ENCODE results near the gene SNTG2.

SNTG2 gene

GRCh38 chr2:1269812-1270211 is 319.2 kb downstream of the SNTG2 start:
- FAIRE-seq (no peak), DNase-seq (ENCODE audit: low spot score) (no peak)

GRCh38 chr2:1272835-1273234 is 322.2 kb downstream of the SNTG2 start:
- DNase-seq (ENCODE audit: low spot score) (no peak), FAIRE-seq (no peak)

- DNase-seq (ENCODE audit: low spot score) (no peak), FAIRE-seq (no peak)
These were observed 327.0 kb downstream of the SNTG2 start for GRCh38 chr2:1277634-1278033.

GRCh38 chr2:1278125-1278524 is 327.5 kb downstream of the SNTG2 start:
- FAIRE-seq = no peak
- DNase-seq (ENCODE audit: low spot score) = no peak

GRCh38 chr2:1278861-1279260 is 328.2 kb downstream of the SNTG2 start:
- FAIRE-seq = no peak
- DNase-seq (ENCODE audit: low spot score) = no peak

- FAIRE-seq (no peak), DNase-seq (ENCODE audit: low spot score) (no peak)
These were observed 331.9 kb downstream of the SNTG2 start for GRCh38 chr2:1282552-1282951.

GRCh38 chr2:1283020-1283801 is 332.6 kb downstream of the SNTG2 start:
- no peak for FAIRE-seq
- no peak for DNase-seq (ENCODE audit: low spot score)

- FAIRE-seq (no peak), DNase-seq (ENCODE audit: low spot score) (no peak)
These were observed 333.2 kb downstream of the SNTG2 start for GRCh38 chr2:1283871-1284270.

GRCh38 chr2:1286929-1287328 is 336.3 kb downstream of the SNTG2 start:
- DNase-seq (ENCODE audit: low spot score) (no peak), FAIRE-seq (no peak)

GRCh38 chr2:1287427-1287826 is 336.8 kb downstream of the SNTG2 start:
- FAIRE-seq (no peak), DNase-seq (ENCODE audit: low spot score) (no peak)

GRCh38 chr2:1294900-1295299 is 344.3 kb downstream of the SNTG2 start:
- FAIRE-seq (no peak), DNase-seq (ENCODE audit: low spot score) (no peak)

- FAIRE-seq (no peak), DNase-seq (ENCODE audit: low spot score) (no peak)
These were observed 345.1 kb downstream of the SNTG2 start for GRCh38 chr2:1295740-1296139.

GRCh38 chr2:1297372-1298159 is 346.9 kb downstream of the SNTG2 start:
- FAIRE-seq = no peak
- DNase-seq (ENCODE audit: low spot score) = no peak

- DNase-seq (ENCODE audit: low spot score) (no peak), FAIRE-seq (no peak)
These were observed 348.4 kb downstream of the SNTG2 start for GRCh38 chr2:1299043-1299442.

- FAIRE-seq = no peak
- no peak for DNase-seq (ENCODE audit: low spot score)
These were observed 349.6 kb downstream of the SNTG2 start for GRCh38 chr2:1300284-1300683.

- DNase-seq (ENCODE audit: low spot score) (no peak), FAIRE-seq (no peak)
These were observed 350.4 kb downstream of the SNTG2 start for GRCh38 chr2:1301056-1301455.

GRCh38 chr2:1305342-1306013 is 354.8 kb downstream of the SNTG2 start:
- FAIRE-seq = no peak
- no peak for DNase-seq (ENCODE audit: low spot score)

- FAIRE-seq = no peak
- DNase-seq (ENCODE audit: low spot score) = no peak
These were observed 355.5 kb downstream of the SNTG2 start for GRCh38 chr2:1306014-1306686.

- no peak for FAIRE-seq
- no peak for DNase-seq (ENCODE audit: low spot score)
These were observed 356.3 kb downstream of the SNTG2 start for GRCh38 chr2:1306687-1307516.

- DNase-seq (ENCODE audit: low spot score) = no peak
- FAIRE-seq = no peak
These were observed 357.0 kb downstream of the SNTG2 start for GRCh38 chr2:1307670-1308069.

GRCh38 chr2:1308678-1309077 is 358.0 kb downstream of the SNTG2 start:
- no peak for FAIRE-seq
- DNase-seq (ENCODE audit: low spot score) = no peak

Data from RCC 7860 (cell line).